ENCODE measurements around the gene POU2F3. TPM values are rescaled to one million over a fixed set of nuclear protein-coding genes. Genes with fewer than 3 reads are reported as not detected.

POU2F3 gene
- total and polyA plus RNA-seq, 2 of the 13 experiments (the other 11 are each of a cell fraction or from before 2014, with no cell fraction given): not detected

GRCh38 chr11:120198787-120199469 is 41.0 kb upstream of the POU2F3 start (continued):
- TF ChIP-seq MTERF4 (CRISPR knock-in tag; IDR thresholded peaks at IDR 0.05) (no peak), SMAD9 (CRISPR knock-in tag; IDR thresholded peaks at IDR 0.05) (peak; percentile 72; the same call in 1 of the 2 replicates), SP140L (CRISPR knock-in tag; IDR thresholded peaks at IDR 0.05; ENCODE audit: borderline replicate concordance) (no peak), NR0B2 (CRISPR knock-in tag; IDR thresholded peaks at IDR 0.05) (no peak), ZNF619 (CRISPR knock-in tag; IDR thresholded peaks at IDR 0.05) (no peak), ZNF224 (CRISPR knock-in tag; IDR thresholded peaks at IDR 0.05) (no peak), SIN3B (IDR thresholded peaks at IDR 0.05; ENCODE audit: low read length) (no peak), ZZZ3 (CRISPR knock-in tag; IDR thresholded peaks at IDR 0.05; ENCODE audit: borderline replicate concordance) (no peak), ZNF253 (CRISPR knock-in tag; IDR thresholded peaks at IDR 0.05; ENCODE audit: borderline replicate concordance) (no peak), MAFG (CRISPR knock-in tag; IDR thresholded peaks at IDR 0.05) (no peak), JUNB (CRISPR knock-in tag; IDR thresholded peaks at IDR 0.05; ENCODE audit: borderline replicate concordance) (no peak), NR2F1 (CRISPR knock-in tag; IDR thresholded peaks at IDR 0.05) (peak in 1 of 2 experiments; percentile 9; a peak in 1 of 4 replicates), BCLAF1 (IDR thresholded peaks at IDR 0.05) (no peak), CENPX (CRISPR knock-in tag; IDR thresholded peaks at IDR 0.05) (no peak), ZNF704 (CRISPR knock-in tag; IDR thresholded peaks at IDR 0.05; ENCODE audit: borderline replicate concordance) (no peak), DPF2 (CRISPR knock-in tag; IDR thresholded peaks at IDR 0.05; ENCODE audit: borderline replicate concordance, low read depth) (peak; percentile 12; the same call in 1 of the 2 replicates), KDM5B (CRISPR knock-in tag; IDR thresholded peaks at IDR 0.05; ENCODE audit: borderline replicate concordance) (0 out of 2 replicates have a peak, but pooled peaks have one; percentile 19), NCOA2 (CRISPR knock-in tag; IDR thresholded peaks at IDR 0.05) (no peak; the same call in 1 of the 2 replicates), ZNF276 (CRISPR knock-in tag; IDR thresholded peaks at IDR 0.05; ENCODE audit: low read depth) (no peak), EED (CRISPR knock-in tag; IDR thresholded peaks at IDR 0.05) (no peak), SPEN (CRISPR knock-in tag; IDR thresholded peaks at IDR 0.05; ENCODE audit: low read depth) (no peak; the same call in 1 of the 2 replicates)
